ENCODE data around the gene RIPPLY1. TPM values are rescaled to one million over a fixed set of nuclear protein-coding genes. Genes with fewer than 3 reads are reported as not detected.

The RIPPLY1 gene
- total and polyA plus RNA-seq, 9 of the 15 experiments (the other 6 are each of a cell fraction or from before 2014, with no cell fraction given), result not detected

DNA sequence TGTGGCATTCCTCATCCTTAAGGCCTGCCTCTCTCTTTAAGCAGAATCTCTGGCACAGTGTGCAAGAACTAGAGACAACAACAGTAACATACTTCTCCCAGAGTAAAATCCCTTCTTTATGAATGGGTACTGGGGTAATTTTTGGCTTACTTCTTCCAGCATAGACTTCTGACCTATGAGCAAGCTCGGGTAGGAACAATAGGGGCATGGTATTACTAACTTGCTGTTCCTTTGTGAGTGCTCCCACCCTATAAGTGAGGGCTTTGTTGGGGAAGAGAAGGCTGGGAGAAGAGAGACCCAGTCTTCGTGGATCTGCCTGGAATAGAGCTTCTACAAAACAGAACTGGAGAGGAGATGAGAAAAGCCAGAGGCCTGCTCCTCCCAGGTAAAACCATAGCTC lies 47.2 kb upstream of the RIPPLY1 start:
- H2AFZ ChIP-seq (ENCODE audit: low read depth, low read length), result no peak overlapping the region
- ChIA-PET POLR2A (no interaction called here), CTCF (ENCODE audit: low intra/inter-chr PET ratio) (interaction anchor here (0.6 kb wide), 1 partner anchor 909 kb away, joined by 3 read pairs; no protein-coding TSS in a partner anchor)
- FAIRE-seq (no peak), DNase-seq (ENCODE audit: extremely low read depth in 1 of 4, low spot score in 3 of 4) (no peak), ATAC-seq (no peak)
- no peaks in the 10 kb centered on the region for H3K27me3 ChIP-seq (ENCODE audit: control insufficient read depth in 2 of 2, insufficient read depth in 2 of 2, low read length in 2 of 2)
- WGBS (ENCODE audit: insufficient coverage, low coverage, missing lambda C conversion rate), result 0% methylated on average over 2 of the region's 2 CpGs
- no peaks in the 10 kb centered on the region for H3K9me1 ChIP-seq (ENCODE audit: control insufficient read depth, insufficient read depth, low read length)
- no peaks in the 10 kb centered on the region for H4K20me1 ChIP-seq (replicated peaks; ENCODE audit: control insufficient read depth, insufficient read depth, low read length)
- H3K36me3 ChIP-seq (ENCODE audit: control insufficient read depth, insufficient read depth, low read length), result no peaks in the 10 kb centered on the region
- H3K79me2 ChIP-seq (ENCODE audit: control insufficient read depth, insufficient read depth, low read length), result no peaks in the 10 kb centered on the region
- no peaks in the 10 kb centered on the region for H3K9me3 ChIP-seq (replicated peaks; ENCODE audit: control insufficient read depth, insufficient read depth, low read depth, low read length)
- H3K4me1 ChIP-seq (replicated peaks in 1 of 2; ENCODE audit: control insufficient read depth in 2 of 2, insufficient read depth in 2 of 2, low read length in 2 of 2), result no peaks in the 10 kb centered on the region
- TF ChIP-seq, protein P1, sequence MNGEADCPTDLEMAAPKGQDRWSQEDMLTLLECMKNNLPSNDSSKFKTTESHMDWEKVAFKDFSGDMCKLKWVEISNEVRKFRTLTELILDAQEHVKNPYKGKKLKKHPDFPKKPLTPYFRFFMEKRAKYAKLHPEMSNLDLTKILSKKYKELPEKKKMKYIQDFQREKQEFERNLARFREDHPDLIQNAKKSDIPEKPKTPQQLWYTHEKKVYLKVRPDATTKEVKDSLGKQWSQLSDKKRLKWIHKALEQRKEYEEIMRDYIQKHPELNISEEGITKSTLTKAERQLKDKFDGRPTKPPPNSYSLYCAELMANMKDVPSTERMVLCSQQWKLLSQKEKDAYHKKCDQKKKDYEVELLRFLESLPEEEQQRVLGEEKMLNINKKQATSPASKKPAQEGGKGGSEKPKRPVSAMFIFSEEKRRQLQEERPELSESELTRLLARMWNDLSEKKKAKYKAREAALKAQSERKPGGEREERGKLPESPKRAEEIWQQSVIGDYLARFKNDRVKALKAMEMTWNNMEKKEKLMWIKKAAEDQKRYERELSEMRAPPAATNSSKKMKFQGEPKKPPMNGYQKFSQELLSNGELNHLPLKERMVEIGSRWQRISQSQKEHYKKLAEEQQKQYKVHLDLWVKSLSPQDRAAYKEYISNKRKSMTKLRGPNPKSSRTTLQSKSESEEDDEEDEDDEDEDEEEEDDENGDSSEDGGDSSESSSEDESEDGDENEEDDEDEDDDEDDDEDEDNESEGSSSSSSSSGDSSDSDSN (IDR thresholded peaks at IDR 0.05; ENCODE audit: borderline replicate concordance in 1 of 2, low read depth in 2 of 2, low read length in 2 of 2), result no peak
- TF ChIP-seq HDAC6 (IDR thresholded peaks at IDR 0.05; ENCODE audit: low read depth, low read length), result no peak
- no peak for TF ChIP-seq TAF7 (tag; IDR thresholded peaks at IDR 0.05)
- no peak for TF ChIP-seq GATAD2A (IDR thresholded peaks at IDR 0.05)
- no peak for TF ChIP-seq CHD4 (IDR thresholded peaks at IDR 0.05; ENCODE audit: insufficient read depth, insufficient replicate concordance, low read depth, low read length, poor library complexity, severe bottlenecking)
- no peak for TF ChIP-seq ZNF232 (CRISPR knock-in tag; IDR thresholded peaks at IDR 0.05)
- TF ChIP-seq ZNF239 (CRISPR knock-in tag; IDR thresholded peaks at IDR 0.05), result no peak
- TF ChIP-seq ETV1 (tag; conservative IDR thresholded peaks at IDR 0.05; ENCODE audit: low read depth), result no peak
- no peak for TF ChIP-seq HDAC3 (IDR thresholded peaks at IDR 0.05; ENCODE audit: borderline replicate concordance, partially characterized antibody)
- no peak for TF ChIP-seq SIRT6 (IDR thresholded peaks at IDR 0.05; ENCODE audit: low read depth, low read length)
- TF ChIP-seq HLTF (IDR thresholded peaks at IDR 0.05), result no peak
- TF ChIP-seq ZNF134 (CRISPR knock-in tag; conservative IDR thresholded peaks at IDR 0.05), result no peak
- no peak for TF ChIP-seq CAMTA2 (CRISPR knock-in tag; conservative IDR thresholded peaks at IDR 0.05)
- no peak for TF ChIP-seq HMG20B (CRISPR knock-in tag; IDR thresholded peaks at IDR 0.05)
- TF ChIP-seq KDM1A (IDR thresholded peaks at IDR 0.05), result no peak
- no peak overlapping the region for H3K4me2 ChIP-seq (ENCODE audit: insufficient read depth, low read length)
- intact Hi-C loops (cut with micrococcal nuclease), result no loop called here
- H3K4me3 ChIP-seq, result no peak overlapping the region
- in situ Hi-C loops (cut with MboI), result no loop called here
- no TSS peak for BruUV-seq (replicated peaks)
- H3K9ac ChIP-seq (ENCODE audit: insufficient read depth in 1 of 2, low read depth in 2 of 2, low read length in 2 of 2), result no peak overlapping the region
- H3K27ac ChIP-seq (ENCODE audit: extremely low read depth, low read depth, low read length), result no peak overlapping the region
